Measurements from ENCODE around the gene CLEC2L. TPM values are rescaled to one million over a fixed set of nuclear protein-coding genes. Genes with fewer than 3 reads are reported as not detected.

CLEC2L gene
- total RNA-seq, 2 donors from 2014 or later, result not detected

- Histone ChIP-seq H3K27me3 (replicated peaks; ENCODE audit: insufficient read depth) (no peaks in the 10 kb centered on the region), H3K36me3 (peaks cover 58% of the 10 kb centered on the region), H3K9me3 (no peaks in the 10 kb centered on the region), H3K4me1 (ENCODE audit: control insufficient read depth in 1 of 2, low read depth in 2 of 2) (no peaks in the 10 kb centered on the region), H3K27ac (no peak overlapping the region), H3K4me3 (no peak overlapping the region)
- no peak for TF ChIP-seq CTCF (IDR thresholded peaks at IDR 0.05)
- DNase-seq (ENCODE audit: low spot score) (no peak), ATAC-seq (ENCODE audit: insufficient number of reproducible peaks, low FRiP score, low read depth) (no peak)
Observed at GRCh38 chr7:139576179-139576973, 52.9 kb downstream of the CLEC2L start.

- no peak for DNase-seq (ENCODE audit: low spot score)
- H3K27ac ChIP-seq, result no peak overlapping the region
- H3K36me3 ChIP-seq, result peaks cover 67% of the 10 kb centered on the region
- H3K9me3 ChIP-seq, result no peaks in the 10 kb centered on the region
- H3K4me1 ChIP-seq (ENCODE audit: control insufficient read depth in 1 of 2, low read depth in 2 of 2), result no peaks in the 10 kb centered on the region
- TF ChIP-seq CTCF (IDR thresholded peaks at IDR 0.05), result no peak
- no peaks in the 10 kb centered on the region for H3K27me3 ChIP-seq (replicated peaks; ENCODE audit: insufficient read depth)
- H3K4me3 ChIP-seq, result no peak overlapping the region
- ATAC-seq (ENCODE audit: insufficient number of reproducible peaks, low FRiP score, low read depth), result no peak
Observed at GRCh38 chr7:139580435-139580834, 57.0 kb downstream of the CLEC2L start.

- no peak for ATAC-seq (ENCODE audit: insufficient number of reproducible peaks, low FRiP score, low read depth)
- no peaks in the 10 kb centered on the region for H3K4me1 ChIP-seq (ENCODE audit: control insufficient read depth in 1 of 2, low read depth in 2 of 2)
- no peaks in the 10 kb centered on the region for H3K9me3 ChIP-seq
- H3K4me3 ChIP-seq, result no peak overlapping the region
- H3K27me3 ChIP-seq (replicated peaks; ENCODE audit: insufficient read depth), result no peaks in the 10 kb centered on the region
- no peak for TF ChIP-seq CTCF (IDR thresholded peaks at IDR 0.05)
- H3K36me3 ChIP-seq, result peaks cover 66% of the 10 kb centered on the region
- no peak overlapping the region for H3K27ac ChIP-seq
- DNase-seq (ENCODE audit: low spot score), result no peak
Observed at GRCh38 chr7:139582130-139582650, 58.7 kb downstream of the CLEC2L start.

- DNase-seq (ENCODE audit: low spot score) (no peak), ATAC-seq (ENCODE audit: insufficient number of reproducible peaks, low FRiP score, low read depth) (no peak)
- Histone ChIP-seq H3K36me3 (peaks cover 66% of the 10 kb centered on the region), H3K4me1 (ENCODE audit: control insufficient read depth in 1 of 2, low read depth in 2 of 2) (no peaks in the 10 kb centered on the region), H3K9me3 (no peaks in the 10 kb centered on the region), H3K4me3 (no peak overlapping the region), H3K27me3 (replicated peaks; ENCODE audit: insufficient read depth) (no peaks in the 10 kb centered on the region), H3K27ac (no peak overlapping the region)
- TF ChIP-seq CTCF (IDR thresholded peaks at IDR 0.05), result no peak
Observed at GRCh38 chr7:139582671-139583155, 59.2 kb downstream of the CLEC2L start.

GRCh38 chr7:139583826-139584553, 60.5 kb downstream of the CLEC2L start:
- H3K27ac ChIP-seq, result no peak overlapping the region
- ATAC-seq (ENCODE audit: insufficient number of reproducible peaks, low FRiP score, low read depth), result no peak
- H3K27me3 ChIP-seq (replicated peaks; ENCODE audit: insufficient read depth), result no peaks in the 10 kb centered on the region
- no peaks in the 10 kb centered on the region for H3K9me3 ChIP-seq
- peaks cover 62% of the 10 kb centered on the region for H3K36me3 ChIP-seq
- TF ChIP-seq CTCF (IDR thresholded peaks at IDR 0.05), result no peak
- DNase-seq (ENCODE audit: low spot score), result no peak
- H3K4me1 ChIP-seq (ENCODE audit: control insufficient read depth in 1 of 2, low read depth in 2 of 2), result no peaks in the 10 kb centered on the region
- no peak overlapping the region for H3K4me3 ChIP-seq
